ELF-1 (cell line): ENCODE measurements around the gene SHISA4.

ENCODE experiments used
- DNase-seq: peaks from one replicate; pipeline ENCODE4 v3.0.0-alpha.2; 2016; ENCODE audit warnings: low read depth, low spot score

The SHISA4 gene

DNA sequence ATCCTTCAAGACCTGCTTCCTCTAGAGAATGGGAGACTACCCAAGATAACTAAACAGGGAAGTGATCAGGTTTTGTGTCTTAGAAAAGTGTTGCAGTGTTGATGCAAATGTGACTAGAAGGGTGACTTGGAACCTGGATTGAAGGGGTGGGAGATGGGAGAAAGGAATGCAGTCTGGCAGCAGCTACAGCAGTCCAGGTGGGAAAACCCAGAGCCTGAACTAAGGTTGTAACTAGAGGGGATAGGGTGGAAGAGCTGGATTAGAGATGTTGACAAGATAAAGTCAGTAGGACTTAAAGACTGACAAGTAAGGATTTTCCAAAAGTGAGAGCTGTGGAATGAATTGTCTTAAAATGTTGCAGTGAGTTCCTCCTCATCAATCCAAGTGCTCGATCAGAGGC is 7.1 kb upstream of the SHISA4 start:
- DNase-seq: peak; percentile 72

DNA sequence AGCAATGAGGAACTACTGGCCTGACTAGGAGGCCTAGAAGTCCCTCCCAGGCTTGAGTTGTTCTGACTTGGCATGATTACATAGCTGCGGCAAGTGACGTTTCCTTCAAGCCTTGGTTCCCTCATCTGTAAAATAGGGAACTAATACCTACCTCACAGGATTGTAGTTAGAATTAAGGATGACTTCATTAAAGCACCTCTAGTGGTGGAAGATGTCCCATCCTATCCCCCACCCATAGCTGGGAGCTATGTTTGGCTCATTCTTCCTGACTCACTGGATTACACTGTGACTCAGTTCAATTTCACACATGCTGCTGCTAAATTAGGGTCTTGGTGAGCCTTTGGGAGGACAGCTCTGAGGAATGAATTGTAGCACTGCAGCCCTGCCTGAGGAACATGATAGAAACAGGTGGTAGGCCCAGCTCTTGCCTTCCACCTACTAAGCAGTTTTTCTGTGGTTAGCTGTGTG is 6.0 kb upstream of the SHISA4 start:
- peak; percentile 49 for DNase-seq

DNA sequence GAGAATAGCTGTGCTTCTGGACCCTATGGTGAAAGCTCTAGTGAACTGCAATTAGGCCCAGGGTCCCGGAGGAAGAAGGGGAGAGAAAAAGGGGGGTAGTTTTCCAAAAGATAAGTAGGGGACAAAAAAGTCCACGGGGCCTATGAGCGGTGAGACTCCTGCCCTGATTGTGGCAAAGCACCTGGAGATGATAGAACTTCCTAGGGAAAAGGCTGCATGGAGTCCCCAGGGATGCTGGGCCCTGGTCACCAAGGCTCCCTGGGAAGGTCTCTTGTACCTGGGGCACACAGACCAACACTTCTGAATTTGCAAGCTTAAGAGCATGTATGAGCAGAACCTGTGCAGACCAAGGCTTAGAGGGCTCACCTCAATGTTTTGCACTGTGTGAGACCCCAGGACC is 5.4 kb upstream of the SHISA4 start:
- no peak for DNase-seq

DNA sequence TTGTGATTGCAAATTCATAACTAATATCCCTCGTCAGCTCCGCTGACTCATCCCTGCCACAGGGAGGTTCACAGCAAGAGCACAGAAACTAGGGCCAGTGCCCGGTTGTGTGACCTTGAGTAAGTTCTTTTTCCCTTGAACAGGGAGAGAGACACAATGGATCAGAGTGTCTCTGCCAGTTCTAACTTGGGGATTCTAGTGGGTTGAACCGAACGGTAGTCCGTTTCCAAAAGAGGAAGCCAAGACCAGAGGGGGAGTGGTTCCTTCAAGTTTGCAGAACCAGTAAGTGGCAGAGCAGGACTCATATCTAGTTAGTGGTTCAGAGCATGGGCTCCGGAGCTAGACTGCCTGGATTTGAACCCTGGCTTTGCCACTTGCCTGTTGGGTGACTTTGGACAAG is 4.9 kb upstream of the SHISA4 start:
- no peak for DNase-seq

DNA sequence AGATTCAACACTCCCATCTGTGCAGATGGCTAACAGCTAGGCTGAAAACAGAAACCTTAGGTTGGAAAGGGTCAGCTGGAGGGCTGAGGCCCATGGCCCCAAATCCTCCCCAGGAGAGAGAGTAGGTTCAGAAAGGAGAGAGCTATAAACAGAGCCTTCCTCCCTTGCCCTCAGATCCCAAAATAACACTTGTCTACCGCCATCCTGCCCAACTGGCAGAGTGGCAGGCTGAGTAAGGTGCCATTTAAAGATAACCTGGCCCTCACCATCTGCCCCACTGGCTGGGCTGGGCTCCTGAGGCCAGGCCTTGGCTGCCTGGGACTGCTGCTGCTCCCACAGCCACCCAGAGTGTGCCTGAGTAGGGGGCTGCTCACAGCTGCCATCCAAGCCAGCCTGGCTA is 4.3 kb upstream of the SHISA4 start:
- no peak for DNase-seq

GRCh38 chr1:201885531-201886075 is 3.1 kb upstream of the SHISA4 start:
- DNase-seq: peak; percentile 78

- no peak for DNase-seq
These were observed 2.4 kb upstream of the SHISA4 start for GRCh38 chr1:201886103-201886885.

GRCh38 chr1:201887116-201887866 is 1.4 kb upstream of the SHISA4 start:
- no peak for DNase-seq

DNA sequence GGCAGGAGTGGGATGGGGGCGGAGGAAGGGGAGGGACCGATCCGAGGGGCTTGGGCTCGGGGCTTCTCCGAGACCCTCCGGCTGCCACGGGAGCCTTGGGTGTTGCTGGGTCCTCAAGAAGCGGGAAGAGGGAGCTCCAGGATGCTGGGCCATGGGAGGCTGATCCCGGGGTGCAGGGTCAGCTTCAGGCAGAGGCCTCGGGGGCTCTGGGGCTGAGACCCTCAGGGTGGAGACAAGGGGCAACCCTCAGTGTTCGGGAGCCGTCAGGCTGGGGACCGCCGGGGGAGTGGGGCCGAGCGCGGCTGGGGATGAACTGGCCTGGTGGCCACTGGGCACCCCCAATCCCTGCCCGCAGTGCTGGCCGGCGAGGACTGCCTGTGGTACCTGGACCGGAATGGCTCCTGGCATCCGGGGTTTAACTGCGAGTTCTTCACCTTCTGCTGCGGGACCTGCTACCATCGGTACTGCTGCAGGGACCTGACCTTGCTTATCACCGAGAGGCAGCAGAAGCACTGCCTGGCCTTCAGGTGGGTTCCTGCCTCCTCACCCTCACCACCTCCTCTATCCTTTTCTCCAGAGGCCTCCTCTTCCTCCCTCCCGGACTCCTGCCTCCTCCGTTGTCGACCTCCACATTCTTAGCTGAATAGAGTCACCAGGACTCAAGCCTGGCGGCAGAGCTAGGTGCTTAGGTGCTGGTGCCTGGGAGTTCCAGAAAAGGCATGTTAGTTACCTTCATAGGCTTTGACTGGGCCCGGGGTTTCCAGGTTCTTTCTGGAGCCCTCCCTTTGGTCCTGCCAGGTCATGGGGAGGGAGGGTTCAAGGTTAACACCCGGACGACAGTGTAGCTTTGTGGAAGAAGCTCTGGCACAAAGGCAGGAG is 631 bp downstream of the SHISA4 start:
- no peak for DNase-seq

DNA sequence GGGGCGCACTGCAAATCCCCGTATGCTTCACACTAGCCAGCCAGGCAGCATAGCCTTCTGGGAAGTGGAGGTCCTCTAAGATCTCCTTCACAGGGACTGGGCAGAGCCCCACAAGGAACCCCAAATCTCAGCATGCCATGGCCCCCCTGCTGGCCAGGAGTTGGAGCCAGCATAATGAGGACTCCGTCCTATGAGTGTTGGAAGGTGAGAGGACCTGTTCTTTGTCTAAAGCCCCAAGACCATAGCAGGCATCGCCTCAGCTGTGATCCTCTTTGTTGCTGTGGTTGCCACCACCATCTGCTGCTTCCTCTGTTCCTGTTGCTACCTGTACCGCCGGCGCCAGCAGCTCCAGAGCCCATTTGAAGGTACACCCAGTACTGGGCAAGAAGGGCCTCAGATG is 1.5 kb downstream of the SHISA4 start:
- DNase-seq: no peak

GRCh38 chr1:201890806-201891450 is 2.2 kb downstream of the SHISA4 start:
- DNase-seq: no peak

- no peak for DNase-seq
These were observed 2.9 kb downstream of the SHISA4 start for GRCh38 chr1:201891451-201892045.

GRCh38 chr1:201892211-201892610 is 3.5 kb downstream of the SHISA4 start:
- no peak for DNase-seq

- DNase-seq: peak; percentile 54
These were observed 4.7 kb downstream of the SHISA4 start for GRCh38 chr1:201893431-201893830.

DNA sequence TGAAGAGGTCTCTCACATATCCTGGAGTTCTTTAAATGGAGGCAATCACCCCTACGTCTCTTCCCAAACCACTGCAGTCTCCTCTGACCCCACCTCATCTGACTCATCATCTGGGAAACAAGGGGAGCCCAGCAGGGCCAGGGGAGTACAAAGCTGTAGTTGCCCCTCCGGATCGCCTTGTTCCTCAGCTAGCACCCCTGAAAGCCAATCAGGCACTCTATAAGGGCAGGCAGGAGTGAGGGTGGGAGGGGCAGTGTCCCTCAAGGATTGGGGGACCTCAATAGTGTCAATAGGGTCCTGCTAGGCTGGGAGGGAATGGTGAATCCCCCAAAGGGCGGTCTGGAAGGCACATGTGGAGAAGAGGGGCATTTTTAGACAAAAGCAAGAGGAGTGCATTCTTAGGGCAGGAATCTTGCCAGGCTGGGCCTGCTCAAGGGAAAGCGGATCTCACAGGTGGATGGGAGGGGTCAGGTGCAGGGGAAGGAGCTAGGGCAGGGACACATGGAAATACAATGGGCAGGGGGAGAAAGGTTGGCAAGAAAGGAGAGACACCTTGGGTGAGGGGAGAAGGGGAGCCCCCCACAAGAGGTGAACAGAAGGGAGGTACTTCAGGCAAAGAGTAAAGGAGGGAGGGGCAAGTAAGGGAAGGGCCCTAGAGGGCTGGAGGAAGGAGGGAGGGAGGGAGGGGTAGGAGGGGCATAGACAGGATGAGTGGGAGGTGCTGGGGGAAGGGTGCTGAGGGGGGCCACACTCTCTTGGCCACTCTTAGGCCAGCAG is 5.8 kb downstream of the SHISA4 start:
- no peak for DNase-seq

DNA sequence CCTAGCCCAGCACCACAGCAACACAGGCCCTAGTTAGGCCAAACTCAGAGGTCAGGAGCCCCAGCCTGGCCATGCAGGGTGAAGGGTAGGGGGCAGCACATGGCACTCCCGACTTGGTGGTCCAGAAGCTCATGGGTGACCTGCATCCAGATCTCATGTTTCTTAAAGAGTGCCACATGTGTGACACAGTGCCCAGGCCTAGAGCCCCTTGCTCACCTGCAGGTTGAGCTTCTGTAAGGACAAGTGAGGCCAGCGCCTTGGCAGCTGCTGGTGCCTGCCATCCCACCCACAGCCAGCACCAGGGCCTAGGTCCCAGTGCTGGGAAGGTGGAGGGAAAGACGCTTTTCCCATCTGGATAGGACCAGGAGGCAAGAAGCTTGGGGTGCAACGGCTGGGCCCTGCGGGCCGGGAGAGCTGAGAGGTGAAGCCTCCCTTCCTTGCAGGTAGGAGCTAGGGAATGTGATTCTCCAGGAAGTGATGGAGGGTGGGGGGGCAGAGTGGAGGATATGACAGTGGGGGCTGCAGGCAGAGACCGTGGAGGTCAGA is 6.5 kb downstream of the SHISA4 start:
- DNase-seq: no peak

DNA sequence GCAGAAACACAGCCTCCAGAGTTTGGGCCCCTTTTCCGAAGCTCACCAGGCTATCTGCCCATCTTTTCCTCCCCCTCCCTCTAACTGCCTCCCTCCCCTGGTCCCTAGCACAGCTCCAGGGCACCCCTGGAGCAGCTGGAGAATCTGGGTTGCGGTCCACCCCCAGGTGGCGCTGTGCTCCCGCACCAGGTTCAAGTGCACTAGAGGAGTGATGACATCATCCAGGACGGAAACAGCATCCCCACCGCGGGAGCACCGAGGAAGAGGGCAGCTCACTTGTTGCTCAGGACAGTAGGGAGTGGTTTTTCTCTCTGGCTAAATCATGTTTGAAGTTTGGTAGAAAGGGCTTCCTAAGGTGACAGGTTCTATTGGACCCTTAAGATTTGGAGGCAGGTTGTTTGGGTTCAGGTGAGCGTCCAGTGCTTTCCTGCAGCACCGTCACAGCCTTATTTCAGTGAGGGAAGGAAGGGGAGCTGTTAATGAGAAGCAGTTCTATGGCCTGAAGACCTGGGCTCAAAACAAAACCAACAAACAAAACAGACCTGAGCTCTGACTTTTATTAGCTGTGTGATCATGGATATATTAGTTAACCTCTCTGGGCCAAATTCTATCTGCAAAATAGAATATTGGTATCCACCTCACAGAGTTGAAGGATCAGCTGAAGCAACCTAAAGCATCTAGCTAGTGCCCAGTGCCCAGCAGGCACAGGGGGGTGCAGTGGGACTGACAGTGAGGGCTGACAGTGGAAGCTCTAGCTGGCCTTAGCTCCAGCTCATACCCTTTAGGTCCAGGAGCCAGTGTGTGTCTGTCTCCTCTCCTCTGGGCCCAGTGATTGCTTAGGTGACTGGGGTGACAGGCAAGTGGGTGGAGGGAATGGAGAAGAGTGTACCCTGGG is 7.5 kb downstream of the SHISA4 start:
- peak; percentile 92 for DNase-seq

- no peak for DNase-seq
These were observed 8.3 kb downstream of the SHISA4 start for GRCh38 chr1:201896951-201897391.
